ENCODE measurements around the gene KLKB1.
A peak's percentile ranks its signal among the peaks of the same experiment; 100 is the strongest.
"Not testable (repeated sequence)": the region's sequence is repeated elsewhere in the genome, so short reads cannot be mapped to it uniquely, and the experiment has no call there.

The KLKB1 gene

DNA sequence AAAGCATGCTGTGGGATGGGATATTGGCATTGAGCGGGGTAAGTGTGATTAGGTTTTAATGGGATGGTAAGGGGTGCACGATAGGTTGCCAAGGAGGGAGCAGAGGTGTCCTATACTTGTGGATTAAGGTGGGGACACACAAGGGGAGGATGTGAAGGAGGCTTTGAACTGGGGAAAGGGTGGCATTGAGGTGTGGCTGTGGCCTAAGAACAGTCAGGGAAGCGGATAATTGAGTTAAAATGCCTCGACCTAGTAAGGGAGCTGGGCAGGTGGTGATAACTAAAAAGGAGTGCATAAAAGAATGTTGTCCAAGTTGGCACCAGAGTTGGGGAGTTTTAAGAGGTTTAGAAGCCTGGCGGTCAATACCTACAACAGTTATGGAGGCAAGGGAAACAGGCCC is 17.5 kb downstream of the KLKB1 start:
- Mint-ChIP-seq H3K27ac (no peak overlapping the region), H3K27me3 (no peaks in the 10 kb centered on the region), H3K4me3 (no peak overlapping the region), H3K9me3 (peaks cover 13 to 15% of the 10 kb centered on the region in 2 donors), H3K4me1 (no peaks in the 10 kb centered on the region)
- no peak for DNase-seq
- no peak for ATAC-seq

DNA sequence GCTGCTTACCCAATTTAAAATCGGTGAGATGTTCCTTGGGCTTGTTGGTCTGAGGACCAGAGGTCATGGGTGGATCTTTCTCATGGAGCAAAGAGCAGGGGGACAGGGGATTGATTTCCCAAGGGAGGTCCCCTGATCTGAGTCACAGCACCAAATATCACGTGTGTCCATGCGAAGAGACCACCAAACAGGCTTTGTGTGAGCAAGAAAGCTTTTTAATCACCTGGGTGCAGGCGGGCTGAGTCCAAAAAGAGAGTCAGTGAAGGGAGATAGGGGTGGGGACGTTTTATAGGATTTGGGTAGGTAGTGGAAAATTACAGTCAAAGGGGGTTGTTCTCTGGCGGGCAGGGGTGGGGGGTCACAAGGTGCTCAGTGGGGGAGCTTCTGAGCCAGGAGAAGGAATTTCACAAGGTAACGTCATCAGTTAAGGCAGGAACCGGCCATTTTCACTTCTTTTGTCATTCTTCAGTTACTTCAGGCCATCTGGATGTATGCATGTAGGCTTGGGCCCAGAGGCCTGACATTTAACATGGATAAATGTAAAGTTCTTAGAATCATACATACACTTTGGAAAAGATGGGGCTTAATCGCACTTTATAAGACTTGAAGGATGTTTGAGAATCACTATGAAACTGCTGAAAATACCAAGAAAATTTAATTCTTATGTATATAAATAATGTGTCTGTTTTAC is 19.9 kb downstream of the KLKB1 start:
- not testable (repeated sequence) for H3K27me3 Mint-ChIP-seq, H3K4me1 Mint-ChIP-seq, DNase-seq, H3K27ac Mint-ChIP-seq, ATAC-seq, H3K4me3 Mint-ChIP-seq
- H3K9me3 Mint-ChIP-seq = peaks cover 13 to 15% of the 10 kb centered on the region in 2 donors

DNA sequence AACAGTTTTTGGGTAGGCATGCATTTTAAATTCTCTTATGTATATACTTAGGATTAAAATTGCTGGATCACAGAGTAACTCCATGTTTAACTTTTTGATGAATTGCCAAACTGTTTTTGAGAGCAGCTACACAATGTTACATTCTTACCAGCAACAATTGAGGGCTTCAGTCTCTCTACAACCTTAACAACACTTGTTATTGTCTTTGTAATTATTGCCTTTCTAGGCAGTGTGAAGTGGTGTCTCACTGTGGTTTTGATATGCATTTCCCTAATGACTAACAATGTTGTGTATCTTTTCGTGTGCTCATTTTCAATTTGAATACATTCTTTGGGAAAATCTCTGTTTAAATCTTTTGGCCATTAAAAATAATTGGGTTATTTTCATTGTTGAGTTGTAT is 21.3 kb downstream of the KLKB1 start:
- no peak overlapping the region for H3K4me3 Mint-ChIP-seq

DNA sequence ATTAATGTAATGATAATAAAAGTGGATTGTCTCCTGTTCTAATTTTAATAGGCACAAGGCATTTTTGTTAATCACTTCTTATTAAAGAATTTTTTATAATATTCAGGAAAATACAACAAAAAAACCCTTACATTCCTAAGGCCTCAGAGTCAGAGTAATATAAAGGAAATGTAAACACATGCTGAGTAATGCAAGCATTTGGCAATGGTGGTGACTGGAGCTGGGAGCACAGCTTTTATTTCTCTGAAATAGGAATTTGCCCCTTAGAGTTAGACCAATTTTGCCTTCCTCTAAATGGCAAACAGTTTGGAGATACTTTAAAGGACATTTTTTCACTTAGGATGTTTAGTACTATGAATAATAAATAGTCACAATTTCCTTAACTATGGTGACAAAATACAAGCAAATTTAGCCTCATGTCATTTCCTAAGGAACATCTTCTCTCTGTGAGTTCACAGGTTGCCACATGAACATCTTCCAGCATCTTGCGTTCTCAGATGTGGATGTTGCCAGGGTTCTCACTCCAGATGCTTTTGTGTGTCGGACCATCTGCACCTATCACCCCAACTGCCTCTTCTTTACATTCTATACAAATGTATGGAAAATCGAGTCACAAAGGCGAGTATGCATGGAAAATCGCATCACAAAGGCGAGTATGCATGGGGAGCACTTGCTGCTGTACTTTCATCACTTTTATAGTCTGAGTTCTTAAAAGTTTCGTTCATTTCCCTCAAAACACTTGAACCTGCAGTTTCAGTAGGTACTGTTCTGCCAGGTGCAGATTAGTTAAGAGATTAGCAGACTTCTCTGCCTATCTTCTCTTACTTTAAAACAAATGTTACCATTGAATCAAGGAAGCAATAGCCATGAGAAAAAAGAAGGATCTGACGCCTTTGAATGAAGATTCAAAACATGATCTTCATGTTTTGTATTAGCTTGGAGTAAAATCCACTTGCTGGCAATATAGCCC is 22.8 kb downstream of the KLKB1 start:
- H3K4me3 Mint-ChIP-seq = no peak overlapping the region
- H3K27ac Mint-ChIP-seq = no peak overlapping the region
- peaks cover 13 to 15% of the 10 kb centered on the region in 2 donors for H3K9me3 Mint-ChIP-seq
- H3K27me3 Mint-ChIP-seq = no peaks in the 10 kb centered on the region
- no peak for DNase-seq
- H3K4me1 Mint-ChIP-seq = no peaks in the 10 kb centered on the region
- no peak for ATAC-seq

More for the DNA sequence above, 21.3 kb downstream of the KLKB1 start:
- Mint-ChIP-seq H3K4me1 (no peaks in the 10 kb centered on the region), H3K27ac (no peak overlapping the region), H3K9me3 (peaks cover 13 to 15% of the 10 kb centered on the region in 2 donors), H3K27me3 (no peaks in the 10 kb centered on the region)
- no peak for DNase-seq
- no peak for ATAC-seq

DNA sequence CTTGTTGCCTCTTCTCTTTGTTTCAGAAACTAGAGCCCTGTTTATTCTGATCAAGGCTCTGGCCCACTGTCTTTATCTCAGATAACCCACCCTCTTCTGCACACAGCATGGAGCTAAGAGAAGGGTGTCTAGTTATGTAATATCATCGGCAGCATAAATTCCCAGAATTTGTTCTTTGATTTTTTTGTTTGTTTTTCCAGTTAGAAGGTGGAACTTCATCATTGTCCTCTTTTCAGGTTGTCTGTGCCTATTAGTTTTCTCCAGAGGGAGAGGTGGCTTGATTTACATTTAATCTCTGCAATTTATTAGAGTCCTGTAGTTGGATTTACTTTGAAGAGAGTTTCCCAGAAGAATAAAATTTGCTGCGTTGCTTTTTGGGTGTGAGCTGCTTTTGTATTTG is 23.5 kb downstream of the KLKB1 start:
- no peak overlapping the region for H3K27ac Mint-ChIP-seq
- peaks cover 11 to 14% of the 10 kb centered on the region in 2 donors for H3K9me3 Mint-ChIP-seq
- no peaks in the 10 kb centered on the region for H3K27me3 Mint-ChIP-seq
- DNase-seq = no peak
- ATAC-seq = no peak
- H3K4me1 Mint-ChIP-seq = no peaks in the 10 kb centered on the region
- H3K4me3 Mint-ChIP-seq = no peak overlapping the region

DNA sequence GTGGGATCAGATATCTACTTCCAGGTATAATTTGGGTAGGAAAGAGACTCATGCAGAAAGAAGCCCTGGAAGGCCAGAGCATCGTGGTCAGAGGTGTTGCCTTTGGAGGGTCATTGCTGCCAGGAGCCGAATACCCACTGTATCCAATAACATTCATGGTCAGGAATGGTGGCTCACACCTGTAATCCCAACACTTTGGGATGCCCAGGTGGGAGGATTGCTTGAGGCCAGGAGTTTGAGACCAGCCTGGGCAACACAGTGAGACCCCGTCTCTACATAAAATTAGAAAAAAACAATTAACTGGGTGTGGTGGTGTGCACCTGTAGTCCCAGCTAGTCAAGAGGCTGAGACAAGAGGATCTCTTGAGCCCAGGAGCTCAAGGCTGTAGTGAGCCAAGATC is 27.8 kb downstream of the KLKB1 start:
- no peak for DNase-seq
- no peaks in the 10 kb centered on the region for H3K27me3 Mint-ChIP-seq
- H3K4me3 Mint-ChIP-seq = no peak overlapping the region
- no peak overlapping the region for H3K27ac Mint-ChIP-seq
- no peaks in the 10 kb centered on the region for H3K4me1 Mint-ChIP-seq
- no peaks in the 10 kb centered on the region for H3K9me3 Mint-ChIP-seq
- no peak for ATAC-seq

DNA sequence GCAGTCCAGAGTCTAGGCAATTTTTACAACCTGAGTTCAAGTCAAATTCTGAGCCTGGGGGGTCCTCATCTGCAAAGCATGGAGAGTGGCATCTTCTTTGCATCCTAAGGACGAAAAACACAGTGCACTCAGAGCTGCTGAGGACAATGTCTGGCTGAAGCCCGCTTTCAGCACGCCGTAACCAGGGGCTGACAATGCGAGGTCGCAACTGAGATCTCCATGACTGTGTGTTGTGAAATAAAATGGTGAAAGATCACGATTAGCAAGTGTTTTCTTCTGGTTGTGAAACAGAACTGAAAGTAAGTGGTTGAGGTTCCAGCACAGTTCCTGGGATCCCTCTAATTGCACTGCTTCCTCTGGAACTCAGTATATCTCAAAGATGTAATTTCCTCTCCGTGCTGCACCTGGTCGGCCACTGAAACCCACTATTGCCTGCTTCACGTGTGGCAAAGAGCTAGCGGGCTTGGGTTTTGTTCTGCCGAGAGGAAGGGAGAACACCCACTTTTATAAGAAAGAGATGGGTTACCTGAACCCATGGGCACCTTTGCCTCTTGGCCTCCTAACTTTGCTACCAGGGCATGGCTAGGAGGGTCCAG is 31.0 kb downstream of the KLKB1 start:
- Mint-ChIP-seq H3K4me3 (no peak overlapping the region), H3K27ac (no peak overlapping the region), H3K27me3 (peaks cover 6% of the 10 kb centered on the region), H3K4me1 (no peaks in the 10 kb centered on the region), H3K9me3 (no peaks in the 10 kb centered on the region)
- DNase-seq (no peak), ATAC-seq (no peak)

DNA sequence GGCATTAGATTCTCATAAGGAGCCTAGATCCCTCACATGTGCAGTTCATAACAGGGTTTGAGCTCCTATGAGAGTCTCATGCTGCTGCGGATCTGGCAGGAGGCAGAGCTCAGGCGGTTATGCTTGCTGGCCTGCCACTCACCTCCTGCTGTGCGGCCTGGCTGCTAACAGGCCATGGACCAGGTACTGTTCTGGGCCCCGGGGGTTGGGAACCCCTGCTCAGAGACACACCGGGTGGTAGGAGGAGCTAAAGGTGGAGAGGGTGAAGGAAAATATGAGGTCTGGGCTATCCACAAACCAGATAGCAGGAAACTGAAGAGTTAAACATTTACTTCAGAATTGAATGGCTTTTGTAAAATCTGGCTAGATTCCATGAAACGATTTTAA is 32.8 kb downstream of the KLKB1 start:
- Mint-ChIP-seq H3K27me3 (peaks cover 18% of the 10 kb centered on the region), H3K27ac (peak overlapping the region in 1 of 2 donors; percentile 79), H3K4me3 (no peak overlapping the region), H3K4me1 (no peaks in the 10 kb centered on the region), H3K9me3 (no peaks in the 10 kb centered on the region)
- no peak for ATAC-seq
- DNase-seq = no peak

DNA sequence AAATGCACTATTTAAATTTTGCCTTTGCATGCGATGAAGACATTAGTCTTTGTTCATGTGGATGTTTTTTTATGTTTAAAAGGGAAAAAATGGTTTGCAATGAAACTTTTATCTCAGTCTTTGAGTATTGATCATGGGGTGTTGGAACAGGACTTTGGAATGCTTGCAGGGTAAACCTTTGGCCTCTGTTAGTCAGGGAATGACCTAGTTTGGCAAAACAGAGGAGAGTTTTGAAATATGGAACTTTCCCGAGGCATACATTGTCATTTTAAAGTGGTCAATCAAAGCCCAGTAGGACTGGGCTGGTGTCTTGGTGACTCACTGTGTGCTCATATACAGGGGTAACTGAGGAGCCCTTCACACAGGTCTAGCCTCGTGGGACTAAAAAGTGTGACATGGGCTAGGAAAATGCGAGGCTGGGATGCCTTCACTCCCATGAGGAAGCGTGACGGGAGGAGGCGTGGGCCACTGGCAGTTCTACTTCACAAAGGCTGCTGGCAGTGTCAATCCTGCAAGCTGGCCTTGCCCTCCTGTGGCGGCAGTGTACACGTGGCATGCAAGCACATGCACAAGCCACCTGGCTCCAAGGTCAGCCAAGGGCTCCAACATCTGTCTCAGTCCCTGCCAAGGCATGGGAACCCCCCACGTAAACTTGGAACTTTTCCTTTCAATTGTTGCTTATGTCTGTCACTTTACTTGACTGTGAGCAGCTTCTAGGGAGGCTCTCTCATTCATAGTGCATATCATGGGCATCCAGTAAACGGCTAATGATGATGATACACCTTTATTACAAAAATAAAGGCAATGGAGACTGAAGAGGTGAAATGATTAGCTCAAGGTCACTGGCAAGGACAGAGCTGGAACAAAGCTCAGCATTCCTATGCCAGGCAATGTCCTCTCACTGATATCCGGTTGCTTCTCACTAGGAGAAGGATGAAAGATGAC is 33.5 kb downstream of the KLKB1 start:
- DNase-seq (no peak), ATAC-seq (no peak)
- Mint-ChIP-seq H3K9me3 (no peaks in the 10 kb centered on the region), H3K4me1 (no peaks in the 10 kb centered on the region), H3K4me3 (no peak overlapping the region), H3K27ac (no peak overlapping the region), H3K27me3 (peaks cover 24% of the 10 kb centered on the region)

DNA sequence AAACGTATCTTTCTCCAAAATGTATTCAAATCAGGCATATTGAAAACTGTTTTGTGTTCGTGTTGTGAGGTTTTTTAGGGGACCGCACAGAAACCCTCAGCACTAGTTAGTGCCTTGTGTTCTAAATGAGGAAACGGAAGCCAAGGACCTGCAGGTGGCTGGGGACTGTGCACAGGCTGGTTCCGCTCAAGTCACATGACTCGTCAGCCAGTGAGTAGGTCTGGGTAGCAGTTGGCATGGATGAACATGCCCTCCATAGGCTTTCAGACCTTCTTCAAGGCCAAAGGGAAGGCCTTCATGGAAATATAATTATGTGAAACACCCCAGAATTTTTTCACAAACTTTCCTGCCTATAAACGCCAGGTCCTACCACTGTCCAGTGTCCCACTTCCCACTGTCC is 37.4 kb downstream of the KLKB1 start:
- Mint-ChIP-seq H3K9me3 (no peaks in the 10 kb centered on the region), H3K4me3 (no peak overlapping the region), H3K4me1 (no peaks in the 10 kb centered on the region), H3K27ac (no peak overlapping the region), H3K27me3 (peaks cover 52% of the 10 kb centered on the region)
- ATAC-seq (no peak), DNase-seq (no peak)

DNA sequence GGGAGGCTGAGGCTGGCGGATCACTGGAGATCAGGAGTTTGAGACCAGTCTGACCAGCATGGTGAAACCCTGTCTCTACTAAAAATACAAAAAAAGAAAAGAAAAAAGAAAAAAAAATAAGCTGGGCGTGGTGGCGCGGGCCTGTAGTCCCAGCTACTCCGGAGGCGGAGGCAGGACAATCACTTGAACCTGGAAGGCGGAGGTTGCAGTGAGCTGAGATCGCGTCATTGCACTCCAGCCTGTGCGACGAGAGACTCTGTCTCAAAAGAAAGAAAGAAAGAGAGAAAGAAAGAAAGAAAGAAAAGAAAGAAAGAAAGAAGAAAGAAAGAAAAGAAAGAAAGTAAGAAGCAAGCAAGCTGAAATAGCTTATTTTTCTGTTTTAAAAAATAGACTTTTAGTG is 37.9 kb downstream of the KLKB1 start:
- not testable (repeated sequence) for H3K4me3 Mint-ChIP-seq, DNase-seq, H3K9me3 Mint-ChIP-seq, ATAC-seq, H3K4me1 Mint-ChIP-seq
- Mint-ChIP-seq H3K27ac (peak overlapping the region in 1 of 2 donors; percentile 71), H3K27me3 (peaks cover 53% of the 10 kb centered on the region)

DNA sequence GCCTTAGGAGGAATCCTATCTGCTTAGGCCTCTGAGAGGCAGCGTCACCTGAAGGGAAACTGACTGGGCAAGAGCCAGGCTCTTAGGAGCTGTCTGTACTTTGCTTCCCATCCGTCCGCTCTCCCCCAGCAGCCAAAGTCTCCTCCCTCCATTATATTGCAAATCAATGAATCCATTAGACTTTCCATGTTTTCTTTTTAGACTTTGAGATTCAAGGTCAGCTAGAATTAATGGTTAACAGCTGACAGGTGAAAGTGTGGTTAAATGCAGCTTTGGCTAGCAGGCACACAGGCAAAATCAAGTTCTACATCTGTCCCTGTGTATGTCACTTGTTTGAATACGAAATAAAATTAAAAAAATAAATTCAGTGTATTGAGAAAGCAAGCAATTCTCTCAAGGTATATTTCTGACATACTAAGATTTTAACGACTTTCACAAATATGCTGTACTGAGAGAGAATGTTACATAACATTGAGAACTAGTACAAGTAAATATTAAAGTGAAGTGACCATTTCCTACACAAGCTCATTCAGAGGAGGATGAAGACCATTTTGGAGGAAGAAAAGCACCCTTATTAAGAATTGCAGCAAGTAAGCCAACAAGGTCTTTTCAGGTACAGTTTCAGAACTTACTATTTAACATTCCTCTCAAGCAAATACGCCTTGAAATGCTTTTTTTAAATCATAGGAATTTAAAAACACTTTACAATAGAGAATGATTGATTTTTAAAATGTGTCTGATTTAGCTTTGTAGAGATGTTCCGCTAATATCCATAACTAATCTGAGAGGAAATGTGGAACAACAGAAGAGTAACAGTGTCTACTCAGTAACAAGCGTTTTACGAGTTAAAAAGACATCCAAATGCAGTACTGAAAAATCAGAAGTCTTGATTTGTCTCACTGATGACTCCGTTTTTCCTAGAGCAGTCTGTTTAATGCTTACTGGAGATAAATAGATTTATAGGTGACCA is 38.7 kb downstream of the KLKB1 start, which contains the start of gene F11:
F11 (plus strand) TSS at position 507 of the 970 bp plus-strand sequence. CDS start 948 bp downstream, outside the sequence.
- Mint-ChIP-seq H3K27me3 (peaks cover 53% of the 10 kb centered on the region), H3K27ac (peak within 1 kb of the TSS in 1 of 2 donors; percentile 71), H3K4me3 (no peak within 1 kb of the TSS), H3K9me3 (no peaks in the 10 kb centered on the region), H3K4me1 (no peaks in the 10 kb centered on the region)
- DNase-seq (no peak), ATAC-seq (no peak)

DNA sequence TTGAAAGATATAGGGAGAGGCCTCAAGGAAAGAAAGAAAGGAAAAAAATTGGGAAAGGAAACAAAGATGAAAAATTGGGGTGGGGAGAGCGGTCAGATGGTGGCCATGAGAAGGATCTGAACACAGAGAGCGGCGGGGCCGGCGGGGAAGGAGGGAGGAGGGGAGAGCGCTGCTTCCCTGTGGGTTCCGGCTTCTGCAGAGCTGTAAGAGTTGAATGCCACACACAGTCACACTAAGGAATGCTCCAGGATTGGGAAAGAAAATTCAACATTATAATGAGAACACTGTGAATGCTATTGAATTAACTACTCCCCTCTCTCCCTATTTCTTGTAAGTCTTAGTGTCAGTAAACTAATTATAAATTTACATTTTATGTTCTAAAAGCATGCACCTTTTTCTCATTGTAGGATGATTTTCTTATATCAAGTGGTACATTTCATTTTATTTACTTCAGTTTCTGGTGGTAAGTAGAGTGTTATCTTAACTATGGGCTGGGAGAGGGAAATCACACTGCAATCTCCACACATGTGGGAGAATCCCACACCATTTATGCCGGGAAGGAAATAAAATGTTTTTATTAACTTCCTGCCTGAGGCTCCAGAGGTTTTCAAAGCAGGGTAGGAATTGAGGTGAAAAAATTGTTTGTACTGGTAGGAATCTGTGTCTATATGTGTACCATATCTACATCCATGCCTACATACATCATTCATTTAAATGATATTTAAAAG is 39.6 kb downstream of the KLKB1 start:
- Mint-ChIP-seq H3K27me3 (peaks cover 53% of the 10 kb centered on the region), H3K27ac (no peak overlapping the region)

More for the DNA sequence above, 39.6 kb downstream of the KLKB1 start:
- no peaks in the 10 kb centered on the region for H3K4me1 Mint-ChIP-seq
- no peaks in the 10 kb centered on the region for H3K9me3 Mint-ChIP-seq
- no peak overlapping the region for H3K4me3 Mint-ChIP-seq
- DNase-seq (no peak), ATAC-seq (no peak)

All from stimulated activated naive CD8-positive, alpha-beta T cell treated with anti-CD3 and anti-CD28 coated beads, Interleukin-15, amount 100 ng/mL, for 72 hours (primary cell).